HEK293T (cell line): Measurements from ENCODE around the gene C2orf74.

Experiments
- CTBP1 ChIP-seq: fragments of 450-650 bp; IDR thresholded peaks from 2 replicates; pipeline ENCODE4 v1.6.1; 2016; ENCODE audit warnings: borderline replicate concordance
- ELF4 ChIP-seq: fragments of 450-650 bp; IDR thresholded peaks from 2 replicates; pipeline ENCODE4 v1.6.1; 2017; ENCODE audit warnings: antibody characterized with exemption
- FOXA1 ChIP-seq: fragments of 450-650 bp; IDR thresholded peaks from 2 replicates; pipeline ENCODE4 v1.6.1; 2016; ENCODE audit warnings: mild to moderate bottlenecking
- FOXM1 ChIP-seq: fragments of 450-650 bp; IDR thresholded peaks from 2 replicates; pipeline ENCODE4 v1.6.1; 2017; ENCODE audit warnings: mild to moderate bottlenecking, borderline replicate concordance
- HDGF ChIP-seq: fragments of 450-650 bp; IDR thresholded peaks from 2 replicates; pipeline ENCODE4 v1.6.1; 2017; ENCODE audit warnings: antibody characterized with exemption, borderline replicate concordance
- LEF1 ChIP-seq: fragments of 450-650 bp; IDR thresholded peaks from 2 replicates; pipeline ENCODE4 v1.6.1; 2017; ENCODE audit warnings: mild to moderate bottlenecking, borderline replicate concordance
- NFRKB ChIP-seq: fragments of 450-650 bp; IDR thresholded peaks from 2 replicates; pipeline ENCODE4 v1.6.1; 2016; ENCODE audit warnings: mild to moderate bottlenecking, moderate library complexity
- PKNOX1 ChIP-seq: fragments of 450-650 bp; IDR thresholded peaks from 2 replicates; pipeline ENCODE4 v1.6.1; 2016
- SP1 ChIP-seq: fragments of 450-650 bp; IDR thresholded peaks from 2 replicates; pipeline ENCODE4 v1.6.1; 2017
- SUZ12 ChIP-seq: fragments of 450-650 bp; IDR thresholded peaks from 2 replicates; pipeline ENCODE4 v1.6.1; 2016; ENCODE audit warnings: mild to moderate bottlenecking
- ZNF384 ChIP-seq: fragments of 450-650 bp; IDR thresholded peaks from 2 replicates; pipeline ENCODE4 v1.6.1; 2016

- no peak for TF ChIP-seq FOXM1
- TF ChIP-seq ELF4, result peak; percentile 53
- no peak for TF ChIP-seq SUZ12
- no peak for TF ChIP-seq NFRKB
- TF ChIP-seq PKNOX1, result no peak
- no peak for TF ChIP-seq HDGF
- TF ChIP-seq SP1, result no peak
- no peak for TF ChIP-seq CTBP1
- TF ChIP-seq LEF1, result no peak
- no peak for TF ChIP-seq FOXA1
- TF ChIP-seq ZNF384, result no peak
These were observed 15.1 kb downstream of the C2orf74 start for GRCh38 chr2:61176755-61177726.
